ENCODE data around the gene VEZF1.
A peak's percentile ranks its signal among the peaks of the same experiment; 100 is the strongest.
"Not testable (repeated sequence)": the region's sequence is repeated elsewhere in the genome, so short reads cannot be mapped to it uniquely, and the experiment has no call there.

Gene VEZF1

GRCh38 chr17:57970710-57971109 lies 17.3 kb downstream of the VEZF1 start:
- no peaks in the 10 kb centered on the region for H3K4me1 Mint-ChIP-seq (ENCODE audit: low read depth)
- H3K27me3 Mint-ChIP-seq = no peaks in the 10 kb centered on the region

GRCh38 chr17:57968456-57968855 lies 19.6 kb downstream of the VEZF1 start:
- Mint-ChIP-seq H3K36me3 (ENCODE audit: low read depth) (peaks cover 8% of the 10 kb centered on the region), H3K4me3 (no peak overlapping the region), H3K27ac (no peak overlapping the region), H3K4me1 (ENCODE audit: low read depth) (no peaks in the 10 kb centered on the region), H3K27me3 (peaks cover 3% of the 10 kb centered on the region), H3K9me3 (no peaks in the 10 kb centered on the region)

More at GRCh38 chr17:57970710-57971109, 17.3 kb downstream of the VEZF1 start:
- H3K4me3 Mint-ChIP-seq = no peak overlapping the region
- H3K27ac Mint-ChIP-seq = no peak overlapping the region
- H3K9me3 Mint-ChIP-seq = no peaks in the 10 kb centered on the region
- peaks cover 25% of the 10 kb centered on the region for H3K36me3 Mint-ChIP-seq (ENCODE audit: low read depth)

- Mint-ChIP-seq H3K27me3 (peaks cover 7% of the 10 kb centered on the region), H3K4me3 (no peak overlapping the region), H3K9me3 (no peaks in the 10 kb centered on the region), H3K36me3 (ENCODE audit: low read depth) (no peaks in the 10 kb centered on the region), H3K4me1 (ENCODE audit: low read depth) (no peaks in the 10 kb centered on the region), H3K27ac (no peak overlapping the region)
Measured at GRCh38 chr17:57966875-57967274, 21.2 kb downstream of the VEZF1 start.

- H3K36me3 Mint-ChIP-seq (ENCODE audit: low read depth) = no peaks in the 10 kb centered on the region
- peaks cover 7% of the 10 kb centered on the region for H3K27me3 Mint-ChIP-seq
- no peaks in the 10 kb centered on the region for H3K9me3 Mint-ChIP-seq
- H3K4me1 Mint-ChIP-seq (ENCODE audit: low read depth) = no peaks in the 10 kb centered on the region
- no peak overlapping the region for H3K4me3 Mint-ChIP-seq
- H3K27ac Mint-ChIP-seq = no peak overlapping the region
Measured at GRCh38 chr17:57966246-57966645, 21.8 kb downstream of the VEZF1 start.

- H3K36me3 Mint-ChIP-seq (ENCODE audit: low read depth) = no peaks in the 10 kb centered on the region
- H3K27me3 Mint-ChIP-seq = peaks cover 11% of the 10 kb centered on the region
Measured at GRCh38 chr17:57965521-57966160, 22.4 kb downstream of the VEZF1 start.

GRCh38 chr17:57963149-57963511 lies 24.9 kb downstream of the VEZF1 start:
- H3K36me3 Mint-ChIP-seq (ENCODE audit: low read depth) = no peaks in the 10 kb centered on the region
- no peak overlapping the region for H3K4me3 Mint-ChIP-seq
- H3K27me3 Mint-ChIP-seq = peaks cover 23% of the 10 kb centered on the region
- H3K9me3 Mint-ChIP-seq = no peaks in the 10 kb centered on the region
- H3K4me1 Mint-ChIP-seq (ENCODE audit: low read depth) = no peaks in the 10 kb centered on the region
- no peak overlapping the region for H3K27ac Mint-ChIP-seq

More at GRCh38 chr17:57965521-57966160, 22.4 kb downstream of the VEZF1 start:
- Mint-ChIP-seq H3K4me3 (no peak overlapping the region), H3K27ac (no peak overlapping the region), H3K4me1 (ENCODE audit: low read depth) (no peaks in the 10 kb centered on the region), H3K9me3 (no peaks in the 10 kb centered on the region)

- peaks cover 30% of the 10 kb centered on the region for H3K27me3 Mint-ChIP-seq
- H3K36me3 Mint-ChIP-seq (ENCODE audit: low read depth) = no peaks in the 10 kb centered on the region
- no peak overlapping the region for H3K4me3 Mint-ChIP-seq
- H3K4me1 Mint-ChIP-seq (ENCODE audit: low read depth) = peaks cover under 1% of the 10 kb centered on the region
- H3K9me3 Mint-ChIP-seq = no peaks in the 10 kb centered on the region
- no peak overlapping the region for H3K27ac Mint-ChIP-seq
Measured at GRCh38 chr17:57962279-57963148, 25.5 kb downstream of the VEZF1 start.

GRCh38 chr17:57959929-57960328 lies 28.1 kb downstream of the VEZF1 start:
- H3K27ac Mint-ChIP-seq = no peak overlapping the region
- peaks cover 46% of the 10 kb centered on the region for H3K27me3 Mint-ChIP-seq
- no peaks in the 10 kb centered on the region for H3K36me3 Mint-ChIP-seq (ENCODE audit: low read depth)
- H3K4me3 Mint-ChIP-seq = no peak overlapping the region
- H3K9me3 Mint-ChIP-seq = no peaks in the 10 kb centered on the region
- peaks cover 17% of the 10 kb centered on the region for H3K4me1 Mint-ChIP-seq (ENCODE audit: low read depth)

GRCh38 chr17:57958391-57958790 lies 29.7 kb downstream of the VEZF1 start:
- Mint-ChIP-seq H3K4me1 (ENCODE audit: low read depth) (peaks cover 25% of the 10 kb centered on the region), H3K27me3 (peaks cover 48% of the 10 kb centered on the region)
- not testable (repeated sequence) for H3K36me3 Mint-ChIP-seq (ENCODE audit: low read depth); H3K9me3 Mint-ChIP-seq; H3K27ac Mint-ChIP-seq; H3K4me3 Mint-ChIP-seq

- Mint-ChIP-seq H3K27me3 (peaks cover 53% of the 10 kb centered on the region), H3K27ac (no peak overlapping the region), H3K9me3 (no peaks in the 10 kb centered on the region), H3K4me3 (no peak overlapping the region), H3K4me1 (ENCODE audit: low read depth) (peaks cover 25% of the 10 kb centered on the region), H3K36me3 (ENCODE audit: low read depth) (no peaks in the 10 kb centered on the region)
Measured at GRCh38 chr17:57957886-57958285, 30.2 kb downstream of the VEZF1 start.

- H3K4me3 Mint-ChIP-seq = no peak overlapping the region
Measured at GRCh38 chr17:57957120-57957850, 30.8 kb downstream of the VEZF1 start.

GRCh38 chr17:57956291-57957119 lies 31.5 kb downstream of the VEZF1 start:
- H3K27me3 Mint-ChIP-seq = peaks cover 54% of the 10 kb centered on the region
- H3K4me3 Mint-ChIP-seq = peak overlapping the region; percentile 60
- H3K9me3 Mint-ChIP-seq = no peaks in the 10 kb centered on the region
- no peaks in the 10 kb centered on the region for H3K36me3 Mint-ChIP-seq (ENCODE audit: low read depth)
- peaks cover 25% of the 10 kb centered on the region for H3K4me1 Mint-ChIP-seq (ENCODE audit: low read depth)
- no peak overlapping the region for H3K27ac Mint-ChIP-seq

More at GRCh38 chr17:57957120-57957850, 30.8 kb downstream of the VEZF1 start:
- Mint-ChIP-seq H3K36me3 (ENCODE audit: low read depth) (no peaks in the 10 kb centered on the region), H3K27me3 (peaks cover 57% of the 10 kb centered on the region), H3K9me3 (no peaks in the 10 kb centered on the region), H3K27ac (no peak overlapping the region), H3K4me1 (ENCODE audit: low read depth) (peaks cover 25% of the 10 kb centered on the region)

GRCh38 chr17:57955183-57955931 lies 32.7 kb downstream of the VEZF1 start, which contains the start of gene CUEDC1:
CUEDC1 (minus strand) TSS chr17:57955412; CDS start chr17:57885564, 69,848 bp downstream.
- Mint-ChIP-seq H3K36me3 (ENCODE audit: low read depth) (no peaks in the 10 kb centered on the region), H3K27me3 (peaks cover 54% of the 10 kb centered on the region), H3K4me1 (ENCODE audit: low read depth) (peaks cover 34% of the 10 kb centered on the region), H3K4me3 (peak within 1 kb of the TSS; percentile 60), H3K9me3 (no peaks in the 10 kb centered on the region), H3K27ac (peak within 1 kb of the TSS; percentile 16)
